Breast epithelium (tissue), 3 donors: ENCODE results near the gene ABCF3.

Source experiments
- POLR2A ChIP-seq: fragments of 450-650 bp; IDR thresholded peaks from one replicate; pipeline ENCODE4 v1.6.1; 2016; ENCODE audit warnings: antibody characterized with exemption, mild to moderate bottlenecking, moderate library complexity
- POLR2AphosphoS5 ChIP-seq, 3 donors: sonication (generic); formaldehyde crosslinking; IDR thresholded peaks; one replicate each; pipeline ENCODE4 v1.6.1; 2017; ENCODE audit warnings: antibody characterized with exemption in 3 of 3
- TF ChIP-seq, protein P1 (sequence below), 3 donors: fragments of 450-650 bp; IDR thresholded peaks; one replicate each; pipeline ENCODE4 v1.5.1; 2016 to 2017; ENCODE audit warnings: antibody characterized with exemption in 3 of 3, mild to moderate bottlenecking in 3 of 3, moderate library complexity in 3 of 3

DNA sequence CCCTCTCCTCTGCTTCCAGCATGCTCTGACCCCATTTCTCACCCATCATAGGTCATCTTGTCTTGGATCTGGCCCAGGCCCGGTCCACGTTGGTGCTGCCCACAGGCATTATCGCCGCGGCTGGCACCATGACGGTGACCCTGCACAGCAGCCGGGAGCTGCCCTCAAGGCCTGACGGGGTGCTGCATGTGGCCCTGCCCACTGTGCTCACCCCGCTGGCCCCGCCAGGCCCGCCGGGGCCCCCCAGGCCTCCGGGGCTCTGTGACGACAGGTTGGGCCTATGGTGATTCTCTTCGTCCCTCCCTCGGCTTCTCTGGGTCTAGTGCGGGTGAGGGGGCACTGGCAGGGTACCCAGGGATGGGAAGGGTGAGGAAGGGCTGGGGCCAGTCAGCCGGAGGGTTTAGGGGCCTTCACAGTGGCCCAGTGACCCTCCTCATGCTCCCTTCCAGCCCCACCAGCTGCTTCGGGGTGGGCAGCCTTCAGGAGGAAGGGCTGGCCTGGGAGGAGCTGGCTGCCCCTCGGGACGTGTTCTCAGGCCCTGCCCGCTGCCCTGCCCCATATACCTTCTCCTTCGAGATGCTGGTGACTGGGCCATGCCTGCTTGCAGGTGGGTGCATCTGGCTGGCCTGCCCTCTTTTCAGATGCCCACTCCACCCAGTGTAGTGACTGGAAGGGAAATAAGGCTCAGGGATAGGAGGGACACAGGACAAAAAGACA, 47.3 kb downstream of the ABCF3 start:
- no peak for TF ChIP-seq POLR2A
- TF ChIP-seq, protein P1, sequence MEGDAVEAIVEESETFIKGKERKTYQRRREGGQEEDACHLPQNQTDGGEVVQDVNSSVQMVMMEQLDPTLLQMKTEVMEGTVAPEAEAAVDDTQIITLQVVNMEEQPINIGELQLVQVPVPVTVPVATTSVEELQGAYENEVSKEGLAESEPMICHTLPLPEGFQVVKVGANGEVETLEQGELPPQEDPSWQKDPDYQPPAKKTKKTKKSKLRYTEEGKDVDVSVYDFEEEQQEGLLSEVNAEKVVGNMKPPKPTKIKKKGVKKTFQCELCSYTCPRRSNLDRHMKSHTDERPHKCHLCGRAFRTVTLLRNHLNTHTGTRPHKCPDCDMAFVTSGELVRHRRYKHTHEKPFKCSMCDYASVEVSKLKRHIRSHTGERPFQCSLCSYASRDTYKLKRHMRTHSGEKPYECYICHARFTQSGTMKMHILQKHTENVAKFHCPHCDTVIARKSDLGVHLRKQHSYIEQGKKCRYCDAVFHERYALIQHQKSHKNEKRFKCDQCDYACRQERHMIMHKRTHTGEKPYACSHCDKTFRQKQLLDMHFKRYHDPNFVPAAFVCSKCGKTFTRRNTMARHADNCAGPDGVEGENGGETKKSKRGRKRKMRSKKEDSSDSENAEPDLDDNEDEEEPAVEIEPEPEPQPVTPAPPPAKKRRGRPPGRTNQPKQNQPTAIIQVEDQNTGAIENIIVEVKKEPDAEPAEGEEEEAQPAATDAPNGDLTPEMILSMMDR (IDR thresholded peaks at IDR 0.05): no peak
- no peak for TF ChIP-seq POLR2AphosphoS5 (IDR thresholded peaks at IDR 0.05)
